Esophagus (tissue), 2 donors: Measurements from ENCODE around the gene FAM241A. TPM values are rescaled to one million over a fixed set of nuclear protein-coding genes. Genes with fewer than 3 reads are reported as not detected.
A peak's percentile ranks its signal among the peaks of the same experiment; 100 is the strongest.
"Not testable (repeated sequence)": the region's sequence is repeated elsewhere in the genome, so short reads cannot be mapped to it uniquely, and the experiment has no call there.

Experiments
- H3K27ac ChIP-seq, 2 donors: one replicate each; pipeline ENCODE4 v1.5.1; 2013; ENCODE audit warnings: low read depth in 2 of 2, mild to moderate bottlenecking in 2 of 2, inconsistent platforms in 1 of 2, low read length in 1 of 2, moderate library complexity in 1 of 2
- H3K27me3 ChIP-seq, 2 donors: one replicate each; pipeline ENCODE4 v1.6.1; 2013; ENCODE audit warnings: low read length in 2 of 2, control low read depth in 1 of 2, mild to moderate bottlenecking in 1 of 2; ENCODE audit not compliant: insufficient read depth in 2 of 2, control insufficient read depth in 1 of 2
- H3K36me3 ChIP-seq, 2 donors: one replicate each; pipeline ENCODE4 v1.6.1; 2013; ENCODE audit warnings: low read length in 1 of 2; ENCODE audit not compliant: control insufficient read depth in 2 of 2, insufficient read depth in 2 of 2
- H3K4me1 ChIP-seq, 2 donors: one replicate each; pipeline ENCODE4 v1.6.1; 2013; ENCODE audit warnings: low read length in 1 of 2; ENCODE audit not compliant: control insufficient read depth in 2 of 2, insufficient read depth in 2 of 2
- H3K4me3 ChIP-seq, 2 donors: one replicate each; pipeline ENCODE4 v1.5.1; 2013; ENCODE audit warnings: low read length in 2 of 2, mild to moderate bottlenecking in 2 of 2, low read depth in 1 of 2, moderate library complexity in 1 of 2
- H3K9me3 ChIP-seq, 2 donors: one replicate each; pipeline ENCODE4 v1.6.1; 2013; ENCODE audit warnings: mild to moderate bottlenecking in 2 of 2, low read depth in 1 of 2, low read length in 1 of 2, moderate library complexity in 1 of 2; ENCODE audit not compliant: control insufficient read depth in 2 of 2, insufficient read depth in 1 of 2
- WGBS, 2 donors: extraction: QIAGEN DNeasy Blood & Tissue Kit; methylation state at CpG; one replicate each; pipeline ENCODE4 v1.1.7; 2013; 5-methylcytosine and 5-hydroxymethylcytosine counted together
- polyA plus RNA-seq, 2 donors: library from polyadenylated mRNA; stranded (reverse); fragments of 200-250 nt; gene quantifications; one replicate each; pipeline ENCODE4 v1.2.3, GENCODE V29; 2013
- donor health status: healthy with polysubstance abuse.
- donor health status: Bipolar disorder and iron deficiency.

The FAM241A gene
- polyA plus RNA-seq, 2 donors: 1.3 to 2.0 TPM

GRCh38 chr4:112170451-112170993, 25.3 kb downstream of the FAM241A start:
- Histone ChIP-seq H3K36me3 (no peaks in the 10 kb centered on the region), H3K9me3 (no peaks in the 10 kb centered on the region), H3K4me3 (no peak overlapping the region), H3K4me1 (no peaks in the 10 kb centered on the region), H3K27me3 (no peaks in the 10 kb centered on the region), H3K27ac (no peak overlapping the region)
- 45 to 58% methylated on average over 3 of the region's 3 CpGs for WGBS, 2 donors

- H3K36me3 ChIP-seq, H3K27ac ChIP-seq, H3K27me3 ChIP-seq, H3K4me1 ChIP-seq, H3K4me3 ChIP-seq, H3K9me3 ChIP-seq: not testable (repeated sequence)
- 93 to 97% methylated on average over 16 of the region's 16 CpGs for WGBS, 2 donors
Measured at GRCh38 chr4:112171051-112171763, 26.0 kb downstream of the FAM241A start.

GRCh38 chr4:112172180-112172579, 26.9 kb downstream of the FAM241A start:
- no peaks in the 10 kb centered on the region for H3K36me3 ChIP-seq
- H3K4me1 ChIP-seq: no peaks in the 10 kb centered on the region
- WGBS, 2 donors: 74 to 93% methylated on average over 1 of the region's 1 CpG
- H3K27me3 ChIP-seq: no peaks in the 10 kb centered on the region
- H3K4me3 ChIP-seq: no peak overlapping the region
- H3K9me3 ChIP-seq: no peaks in the 10 kb centered on the region
- H3K27ac ChIP-seq: no peak overlapping the region

- 81% methylated on average over 8 of the region's 8 CpGs for WGBS, 2 donors
Measured at GRCh38 chr4:112173593-112174558, 28.6 kb downstream of the FAM241A start.

GRCh38 chr4:112175840-112176239, 30.6 kb downstream of the FAM241A start:
- Histone ChIP-seq H3K36me3 (no peaks in the 10 kb centered on the region), H3K27me3 (no peaks in the 10 kb centered on the region), H3K4me3 (no peak overlapping the region), H3K9me3 (no peaks in the 10 kb centered on the region), H3K4me1 (no peaks in the 10 kb centered on the region), H3K27ac (no peak overlapping the region)
- 80 to 86% methylated on average over 4 of the region's 4 CpGs for WGBS, 2 donors

More at GRCh38 chr4:112173593-112174558, 28.6 kb downstream of the FAM241A start:
- H3K36me3 ChIP-seq: no peaks in the 10 kb centered on the region
- peak overlapping the region in 1 of 2 donors; percentile 76 for H3K27ac ChIP-seq
- no peaks in the 10 kb centered on the region for H3K27me3 ChIP-seq
- no peak overlapping the region for H3K4me3 ChIP-seq
- H3K4me1 ChIP-seq: no peaks in the 10 kb centered on the region
- no peaks in the 10 kb centered on the region for H3K9me3 ChIP-seq

GRCh38 chr4:112176596-112176995, 31.3 kb downstream of the FAM241A start:
- Histone ChIP-seq H3K27ac (no peak overlapping the region), H3K36me3 (no peaks in the 10 kb centered on the region), H3K9me3 (no peaks in the 10 kb centered on the region), H3K4me1 (no peaks in the 10 kb centered on the region), H3K4me3 (no peak overlapping the region), H3K27me3 (no peaks in the 10 kb centered on the region)
- whole genome bisulfite sequencing, 2 donors: 50 to 62% methylated on average over 2 of the region's 2 CpGs

- not testable (repeated sequence) for H3K4me3 ChIP-seq, H3K9me3 ChIP-seq, H3K4me1 ChIP-seq, H3K27ac ChIP-seq, H3K27me3 ChIP-seq, H3K36me3 ChIP-seq
- 86 to 88% methylated on average over 3 of the region's 3 CpGs for WGBS, 2 donors
Measured at GRCh38 chr4:112178741-112179140, 33.5 kb downstream of the FAM241A start.

GRCh38 chr4:112181358-112182000, 36.2 kb downstream of the FAM241A start:
- 70 to 85% methylated on average over 3 of the region's 3 CpGs for WGBS, 2 donors
- H3K4me1 ChIP-seq: no peaks in the 10 kb centered on the region

GRCh38 chr4:112182604-112183003, 37.4 kb downstream of the FAM241A start:
- H3K9me3 ChIP-seq: no peaks in the 10 kb centered on the region
- no peaks in the 10 kb centered on the region for H3K4me1 ChIP-seq
- 83 to 88% methylated on average over 3 of the region's 3 CpGs for WGBS, 2 donors
- H3K27me3 ChIP-seq: no peaks in the 10 kb centered on the region
- no peak overlapping the region for H3K27ac ChIP-seq
- H3K36me3 ChIP-seq: no peaks in the 10 kb centered on the region
- no peak overlapping the region for H3K4me3 ChIP-seq

More at GRCh38 chr4:112181358-112182000, 36.2 kb downstream of the FAM241A start:
- no peaks in the 10 kb centered on the region for H3K9me3 ChIP-seq
- H3K27me3 ChIP-seq: no peaks in the 10 kb centered on the region
- H3K4me3 ChIP-seq: no peak overlapping the region
- no peaks in the 10 kb centered on the region for H3K36me3 ChIP-seq
- H3K27ac ChIP-seq: no peak overlapping the region
